AG08396 (cell line): ENCODE measurements around the gene FOLR2.

Experiments used
- DNase-seq: peaks from one replicate; pipeline ENCODE4 v3.0.0; 2012; ENCODE audit warnings: low spot score, mixed read lengths

FOLR2 gene

DNA sequence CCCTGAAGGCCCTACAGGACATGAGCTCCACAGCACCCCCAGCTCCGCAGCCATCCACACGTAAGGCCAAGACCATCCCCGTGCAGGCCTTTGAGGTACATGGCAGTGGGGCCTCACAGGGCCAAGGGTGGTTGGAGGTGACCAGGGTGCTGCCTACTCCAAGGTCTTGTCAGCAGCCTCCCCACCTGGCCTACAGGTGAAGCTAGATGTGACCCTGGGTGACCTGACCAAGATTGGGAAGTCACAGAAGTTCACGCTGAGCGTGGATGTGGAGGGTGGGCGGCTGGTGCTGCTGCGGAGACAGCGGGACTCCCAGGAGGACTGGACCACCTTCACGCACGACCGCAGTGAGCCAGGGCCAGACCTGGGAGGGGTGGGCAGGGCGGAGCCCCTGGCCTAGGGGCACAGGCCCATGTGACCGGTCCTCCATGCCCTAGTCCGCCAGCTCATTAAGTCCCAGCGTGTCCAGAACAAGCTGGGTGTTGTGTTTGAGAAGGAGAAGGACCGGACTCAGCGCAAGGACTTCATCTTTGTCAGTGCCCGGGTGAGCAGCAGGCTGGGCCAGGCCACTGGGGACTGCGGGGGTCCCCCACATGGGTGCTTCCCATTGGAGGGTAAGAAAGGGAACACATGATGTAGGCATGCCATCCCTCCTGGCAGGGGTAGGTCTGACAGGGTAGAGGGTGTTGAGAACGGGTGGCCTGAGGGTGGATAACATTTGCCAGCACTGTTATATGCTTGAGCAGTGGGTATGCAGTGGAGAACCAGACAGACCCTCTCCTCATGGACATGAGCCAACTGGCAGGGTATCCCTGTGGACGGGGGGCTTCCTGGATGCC, 13.6 kb downstream of the FOLR2 start:
- DNase-seq, result no peak

DNA sequence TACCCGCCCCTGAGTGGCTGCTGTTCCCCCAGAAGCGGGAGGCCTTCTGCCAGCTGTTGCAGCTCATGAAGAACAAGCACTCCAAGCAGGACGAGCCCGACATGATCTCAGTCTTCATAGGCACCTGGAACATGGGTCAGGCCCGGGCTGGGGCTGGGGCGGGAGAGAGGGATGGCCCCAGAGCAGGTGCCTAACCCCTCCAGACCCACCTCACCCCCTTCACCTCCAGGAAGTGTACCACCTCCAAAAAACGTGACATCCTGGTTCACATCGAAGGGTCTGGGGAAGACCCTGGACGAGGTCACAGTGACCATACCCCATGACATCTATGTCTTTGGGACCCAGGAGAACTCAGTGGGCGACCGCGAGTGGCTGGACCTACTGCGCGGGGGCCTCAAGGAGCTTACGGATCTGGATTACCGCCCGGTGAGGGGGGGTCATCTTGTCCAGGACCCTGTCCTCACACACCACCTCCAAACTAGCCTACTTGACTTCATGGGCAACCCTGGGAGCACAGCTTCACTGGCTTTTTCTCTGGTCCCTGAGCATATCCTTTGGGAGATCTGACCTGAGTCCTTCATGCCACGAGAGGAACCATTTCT, 14.3 kb downstream of the FOLR2 start:
- no peak for DNase-seq

DNA sequence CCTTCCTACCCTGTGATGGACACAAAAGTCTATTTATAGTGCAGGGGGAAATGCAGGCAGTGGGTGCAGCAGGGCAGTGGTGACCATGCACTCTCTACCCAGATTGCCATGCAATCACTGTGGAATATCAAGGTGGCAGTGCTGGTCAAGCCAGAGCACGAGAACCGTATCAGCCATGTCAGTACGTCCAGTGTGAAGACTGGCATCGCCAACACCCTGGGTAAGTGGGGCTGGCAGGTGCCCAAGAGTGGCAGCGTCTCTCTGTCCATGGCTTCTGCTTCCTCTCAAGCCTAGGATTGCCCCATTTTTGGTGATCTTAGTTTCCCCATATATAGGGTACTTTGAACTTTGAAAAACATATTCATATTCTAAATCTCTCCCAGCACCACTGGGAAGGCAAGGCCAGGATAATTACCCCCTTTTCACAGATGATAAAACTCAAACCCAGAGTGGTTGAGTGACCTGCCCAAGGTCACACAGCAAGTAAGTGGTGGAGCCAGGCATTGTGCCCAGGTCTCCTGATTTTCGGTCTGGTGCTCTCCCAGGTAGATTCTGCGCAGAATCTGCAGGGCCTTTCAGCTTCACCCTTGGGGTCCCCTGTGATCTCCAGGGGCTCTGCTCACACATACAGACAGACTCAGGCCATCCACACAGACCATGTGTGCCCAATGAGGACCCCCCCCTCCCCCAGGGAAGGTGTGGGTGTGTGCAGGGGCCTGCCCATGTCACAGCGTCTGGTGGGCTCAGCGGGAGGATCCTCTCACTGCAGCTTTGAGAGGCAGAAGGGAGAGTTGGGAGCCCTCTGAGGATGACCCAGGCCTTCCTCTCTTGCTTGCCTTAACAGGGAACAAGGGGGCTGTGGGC, 15.0 kb downstream of the FOLR2 start:
- peak; percentile 3 for DNase-seq

DNA sequence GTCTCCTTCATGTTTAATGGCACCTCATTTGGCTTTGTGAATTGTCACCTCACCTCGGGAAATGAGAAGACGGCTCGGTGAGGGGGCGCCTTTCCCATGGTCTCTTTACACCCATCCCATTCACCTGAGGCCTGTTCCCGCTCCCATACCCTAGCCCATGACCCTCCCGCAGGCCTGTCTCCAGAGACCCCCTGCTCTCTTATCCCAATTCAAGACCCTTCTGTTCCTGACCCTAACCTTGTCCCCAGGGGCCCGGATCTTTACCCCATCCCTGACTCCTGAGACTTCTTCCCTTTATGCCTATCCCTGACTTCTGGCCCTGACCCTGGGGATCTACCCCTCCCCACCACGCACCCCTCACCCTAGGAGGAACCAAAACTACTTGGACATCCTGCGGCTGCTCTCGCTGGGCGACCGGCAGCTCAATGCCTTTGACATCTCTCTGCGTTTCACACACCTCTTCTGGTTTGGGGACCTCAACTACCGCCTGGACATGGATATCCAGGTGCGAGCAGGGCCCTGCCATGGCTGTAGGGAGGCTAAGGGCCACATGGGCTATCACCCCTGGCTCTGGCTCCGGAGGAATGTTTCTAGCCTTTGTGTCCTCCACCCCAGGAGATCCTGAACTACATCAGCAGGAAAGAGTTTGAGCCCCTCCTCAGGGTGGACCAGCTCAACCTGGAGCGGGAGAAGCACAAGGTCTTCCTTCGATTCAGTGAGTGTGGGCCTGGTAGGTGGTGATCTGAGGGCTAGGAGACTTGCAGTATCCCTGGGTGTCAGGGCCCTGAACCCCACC, 15.9 kb downstream of the FOLR2 start:
- DNase-seq, result no peak

DNA sequence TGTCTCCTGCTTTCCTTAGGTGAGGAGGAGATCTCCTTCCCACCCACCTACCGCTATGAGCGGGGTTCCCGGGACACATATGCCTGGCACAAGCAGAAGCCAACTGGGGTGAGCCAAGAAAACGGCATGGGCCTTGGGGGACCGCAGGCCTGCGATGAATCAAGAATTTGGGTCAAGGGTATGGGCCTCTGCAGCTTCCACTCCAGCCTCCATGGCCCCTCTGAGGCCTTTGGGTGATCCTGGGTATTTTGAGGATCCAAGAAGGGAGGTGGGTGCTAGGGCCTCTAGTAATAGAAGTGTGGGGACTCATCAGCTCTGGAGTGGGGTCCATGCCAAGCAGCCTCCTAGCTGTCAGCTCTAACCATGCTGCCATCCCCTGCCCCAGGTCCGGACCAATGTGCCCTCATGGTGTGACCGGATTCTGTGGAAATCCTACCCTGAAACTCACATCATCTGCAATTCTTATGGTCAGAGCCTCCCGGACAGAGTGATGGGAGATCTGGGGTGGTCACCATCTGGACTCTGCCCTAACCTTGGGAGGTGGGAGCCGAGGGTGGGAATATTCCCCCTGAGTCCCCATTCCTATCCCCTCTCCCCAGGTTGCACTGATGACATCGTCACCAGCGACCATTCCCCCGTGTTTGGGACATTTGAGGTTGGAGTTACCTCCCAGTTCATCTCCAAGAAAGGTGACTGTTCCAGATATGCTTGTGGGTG, 16.6 kb downstream of the FOLR2 start:
- DNase-seq, result no peak

DNA sequence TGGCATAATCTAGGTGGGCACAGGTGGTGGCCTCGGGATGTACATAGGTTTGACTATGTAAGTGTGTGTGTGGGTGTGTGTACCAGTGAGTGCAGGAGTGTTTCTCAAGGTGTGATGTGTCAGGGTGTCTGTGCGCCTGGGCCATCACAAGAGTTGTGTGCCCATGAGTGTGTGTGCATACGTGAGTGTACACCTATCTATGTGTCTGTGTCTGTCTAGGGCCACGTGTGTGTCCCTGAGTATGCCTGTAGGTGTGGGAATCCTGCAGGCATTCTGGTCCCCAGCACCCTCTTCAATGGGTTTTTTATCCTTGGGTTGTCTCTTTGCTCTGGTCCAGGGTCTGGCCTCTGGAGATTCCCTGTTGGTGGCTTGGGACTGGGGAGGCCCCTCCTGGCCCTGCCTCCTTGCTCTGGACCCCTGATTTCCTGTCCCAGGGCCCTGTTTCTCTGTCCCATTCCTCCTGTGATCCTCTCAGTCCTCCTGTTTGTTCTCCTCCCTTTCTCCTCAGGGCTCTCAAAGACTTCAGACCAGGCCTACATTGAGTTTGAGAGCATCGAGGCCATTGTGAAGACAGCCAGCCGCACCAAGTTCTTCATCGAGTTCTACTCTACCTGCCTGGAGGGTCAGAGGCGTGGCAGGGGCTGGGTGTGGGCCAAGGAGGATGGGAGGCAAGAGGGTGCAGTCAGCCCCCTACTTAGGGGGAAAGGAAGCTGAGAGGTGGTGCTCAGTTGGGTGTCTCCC, 17.3 kb downstream of the FOLR2 start:
- DNase-seq, result no peak

DNA sequence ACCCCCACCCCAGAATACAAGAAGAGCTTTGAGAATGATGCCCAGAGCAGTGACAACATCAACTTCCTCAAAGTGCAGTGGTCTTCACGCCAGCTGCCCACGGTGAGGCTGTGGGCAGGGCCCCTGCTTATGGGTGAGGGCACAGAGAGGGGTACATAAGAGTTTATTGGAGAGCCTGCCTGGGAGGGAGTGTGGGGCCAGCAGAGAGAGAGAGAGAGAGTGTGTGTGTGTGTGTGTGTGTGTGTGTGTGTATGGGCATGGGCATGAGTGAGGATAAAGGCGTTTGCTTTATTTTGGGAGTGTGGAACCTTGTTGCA, 17.9 kb downstream of the FOLR2 start:
- DNase-seq, result peak; percentile 5

DNA sequence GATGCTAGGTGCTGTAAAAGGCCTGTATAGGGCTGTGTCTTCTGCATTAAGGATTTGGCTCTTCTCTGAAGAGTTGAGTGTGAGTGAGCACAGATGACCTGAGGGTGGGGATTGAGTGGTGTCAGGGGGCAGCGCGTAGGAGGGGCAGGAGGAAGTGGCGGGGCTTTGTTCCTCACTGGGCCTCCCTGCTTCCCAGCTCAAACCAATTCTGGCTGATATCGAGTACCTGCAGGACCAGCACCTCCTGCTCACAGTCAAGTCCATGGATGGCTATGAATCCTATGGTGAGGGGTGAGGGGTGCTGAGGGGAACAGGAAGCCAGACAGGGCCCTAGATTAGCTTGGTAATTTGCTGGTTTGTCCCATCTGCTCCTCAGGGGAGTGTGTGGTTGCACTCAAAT, 18.3 kb downstream of the FOLR2 start:
- no peak for DNase-seq

DNA sequence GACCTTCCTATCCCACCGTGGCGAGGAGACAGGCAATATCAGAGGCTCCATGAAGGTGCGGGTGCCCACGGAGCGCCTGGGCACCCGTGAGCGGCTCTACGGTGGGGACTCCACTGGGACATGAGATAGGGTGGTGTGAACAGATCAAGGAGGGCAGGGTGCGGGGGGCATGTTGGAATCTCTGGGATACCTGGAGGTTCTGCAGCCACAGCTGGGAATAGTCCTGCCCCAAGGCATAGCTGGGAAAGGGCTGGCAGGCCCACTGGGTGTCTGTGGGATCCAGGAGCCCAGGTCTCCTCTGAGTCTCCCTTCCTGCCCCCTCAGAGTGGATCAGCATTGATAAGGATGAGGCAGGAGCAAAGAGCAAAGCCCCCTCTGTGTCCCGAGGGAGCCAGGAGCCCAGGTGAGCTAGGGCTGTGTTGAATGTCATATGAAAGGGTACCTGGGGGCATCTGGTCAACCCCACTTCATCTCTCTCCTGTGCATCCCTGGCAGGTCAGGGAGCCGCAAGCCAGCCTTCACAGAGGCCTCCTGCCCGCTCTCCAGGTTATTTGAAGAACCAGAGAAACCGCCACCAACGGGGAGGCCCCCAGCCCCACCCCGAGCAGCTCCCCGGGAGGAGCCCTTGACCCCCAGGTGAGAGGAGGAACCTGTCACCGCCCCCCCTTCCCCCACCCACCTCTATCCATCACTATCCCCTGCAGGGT, 18.9 kb downstream of the FOLR2 start:
- DNase-seq, result peak; percentile 8

DNA sequence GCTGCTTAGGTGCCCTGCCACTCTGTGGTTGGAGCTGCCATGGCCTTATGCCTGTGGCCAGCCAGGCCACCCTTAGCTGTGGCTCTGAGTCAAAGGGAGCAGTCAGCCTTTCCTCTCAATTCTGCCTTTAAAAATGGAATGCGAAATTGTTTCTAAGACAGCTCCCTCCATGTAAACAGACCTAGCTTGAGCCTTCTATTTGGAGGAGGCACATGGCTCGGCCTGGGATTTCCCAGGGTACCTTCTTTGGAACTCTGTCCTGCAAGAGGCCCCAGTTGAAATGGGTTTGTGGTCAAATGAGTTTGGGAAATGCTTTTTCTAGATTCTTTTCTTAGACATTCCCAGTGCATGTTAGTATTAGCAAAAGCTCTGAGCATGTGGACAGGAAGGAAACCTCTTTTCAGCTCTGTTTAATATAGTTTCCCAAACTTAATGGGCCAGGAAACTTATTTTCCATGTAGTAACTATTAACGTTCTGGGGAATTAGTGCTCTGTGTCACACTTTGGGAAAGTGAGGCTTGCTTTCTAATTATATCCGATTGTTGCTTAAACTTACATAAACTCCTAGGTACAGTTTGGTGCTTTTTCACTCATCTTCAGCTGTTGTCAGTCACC, 19.6 kb downstream of the FOLR2 start:
- peak; percentile 50 for DNase-seq

DNA sequence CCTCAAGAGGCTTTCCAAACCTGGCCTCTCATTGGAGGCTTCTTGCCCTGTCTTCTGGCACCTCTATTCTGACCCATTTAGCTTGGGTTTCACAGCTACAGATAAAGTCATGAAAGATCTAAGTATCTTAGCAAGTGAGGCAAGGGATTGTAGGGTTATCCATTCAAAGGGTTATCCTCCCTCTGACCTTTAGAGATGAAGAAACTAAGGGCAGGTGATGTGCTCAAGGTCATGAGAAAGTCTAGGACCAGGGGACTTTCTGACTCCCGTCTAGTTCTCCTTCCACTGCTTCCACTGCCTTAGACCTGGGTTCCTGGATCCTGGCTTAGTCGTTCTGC, 20.1 kb downstream of the FOLR2 start:
- DNase-seq, result peak; percentile 5

DNA sequence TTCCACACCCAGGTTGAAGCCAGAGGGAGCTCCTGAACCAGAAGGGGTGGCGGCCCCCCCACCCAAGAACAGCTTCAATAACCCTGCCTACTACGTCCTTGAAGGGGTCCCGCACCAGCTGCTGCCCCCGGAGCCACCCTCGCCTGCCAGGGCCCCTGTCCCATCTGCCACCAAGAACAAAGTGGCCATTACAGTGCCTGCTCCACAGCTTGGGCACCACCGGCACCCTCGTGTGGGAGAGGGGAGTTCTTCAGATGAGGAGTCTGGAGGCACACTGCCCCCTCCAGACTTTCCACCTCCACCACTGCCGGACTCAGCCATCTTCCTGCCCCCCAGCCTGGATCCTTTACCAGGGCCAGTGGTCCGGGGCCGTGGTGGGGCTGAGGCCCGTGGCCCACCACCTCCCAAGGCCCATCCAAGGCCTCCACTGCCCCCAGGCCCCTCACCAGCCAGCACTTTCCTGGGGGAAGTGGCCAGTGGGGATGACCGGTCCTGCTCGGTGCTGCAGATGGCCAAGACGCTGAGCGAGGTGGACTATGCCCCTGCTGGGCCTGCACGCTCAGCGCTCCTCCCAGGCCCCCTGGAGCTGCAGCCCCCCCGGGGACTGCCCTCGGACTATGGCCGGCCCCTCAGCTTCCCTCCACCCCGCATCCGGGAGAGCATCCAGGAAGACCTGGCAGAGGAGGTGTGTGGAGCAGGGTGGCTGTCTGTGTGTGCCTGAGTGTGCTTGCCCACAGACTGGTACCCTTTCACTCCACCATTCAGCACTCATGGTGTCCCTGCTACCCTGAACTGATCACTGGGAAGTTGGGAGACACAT, 20.7 kb downstream of the FOLR2 start:
- DNase-seq, result peak; percentile 3

DNA sequence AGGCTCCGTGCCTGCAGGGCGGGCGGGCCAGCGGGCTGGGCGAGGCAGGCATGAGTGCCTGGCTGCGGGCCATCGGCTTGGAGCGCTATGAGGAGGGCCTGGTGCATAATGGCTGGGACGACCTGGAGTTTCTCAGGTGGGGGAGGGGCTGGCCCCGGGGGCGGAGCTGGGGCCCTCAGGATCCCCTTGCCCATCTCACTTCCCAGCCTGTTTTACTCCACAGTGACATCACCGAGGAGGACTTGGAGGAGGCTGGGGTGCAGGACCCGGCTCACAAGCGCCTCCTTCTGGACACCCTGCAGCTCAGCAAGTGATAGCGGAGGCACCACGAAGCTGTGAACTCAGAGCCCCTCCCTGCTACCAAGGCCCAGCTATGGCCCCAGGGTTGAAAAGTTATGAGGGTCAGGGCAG, 21.5 kb downstream of the FOLR2 start:
- peak; percentile 91 for DNase-seq

DNA sequence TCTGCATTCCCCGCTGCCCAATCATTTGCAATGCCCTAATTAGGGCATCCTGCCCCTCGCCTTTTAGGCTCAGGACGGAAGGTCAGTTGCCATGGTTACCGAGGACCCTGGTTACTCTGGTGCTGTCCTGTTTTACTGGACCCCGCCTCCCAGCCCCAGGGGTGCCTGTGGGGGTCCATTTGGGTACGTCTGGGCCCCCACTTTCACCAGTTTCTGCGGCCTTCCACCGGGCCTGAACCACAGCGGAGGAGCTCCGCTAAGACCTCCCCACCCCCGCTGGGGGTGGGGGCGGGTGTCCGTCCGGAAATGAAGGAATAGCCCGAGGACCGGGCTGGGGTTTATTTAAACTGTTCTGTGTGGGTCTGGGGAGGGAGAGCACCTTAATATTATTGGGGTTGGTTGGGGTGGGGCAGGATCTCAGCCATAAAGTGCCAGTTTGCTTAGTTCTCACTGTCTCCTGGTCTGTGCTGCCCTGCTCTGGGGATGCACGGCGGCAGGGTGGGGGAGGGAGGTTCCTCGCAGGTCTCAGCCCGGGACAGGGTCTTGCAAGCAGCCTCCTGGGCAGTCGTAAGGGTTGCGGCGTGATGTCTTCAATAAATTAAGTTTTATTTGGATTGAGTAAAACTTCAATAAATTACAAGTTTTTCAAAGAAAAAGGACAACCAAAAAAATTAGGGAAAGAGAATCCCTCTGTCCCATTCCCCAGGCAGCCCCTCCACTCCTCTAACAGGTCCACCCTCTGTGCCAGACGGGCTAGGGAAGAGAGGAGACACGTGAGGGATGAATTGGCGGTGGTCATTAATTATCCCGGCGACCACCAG, 22.1 kb downstream of the FOLR2 start:
- DNase-seq, result peak; percentile 15

DNA sequence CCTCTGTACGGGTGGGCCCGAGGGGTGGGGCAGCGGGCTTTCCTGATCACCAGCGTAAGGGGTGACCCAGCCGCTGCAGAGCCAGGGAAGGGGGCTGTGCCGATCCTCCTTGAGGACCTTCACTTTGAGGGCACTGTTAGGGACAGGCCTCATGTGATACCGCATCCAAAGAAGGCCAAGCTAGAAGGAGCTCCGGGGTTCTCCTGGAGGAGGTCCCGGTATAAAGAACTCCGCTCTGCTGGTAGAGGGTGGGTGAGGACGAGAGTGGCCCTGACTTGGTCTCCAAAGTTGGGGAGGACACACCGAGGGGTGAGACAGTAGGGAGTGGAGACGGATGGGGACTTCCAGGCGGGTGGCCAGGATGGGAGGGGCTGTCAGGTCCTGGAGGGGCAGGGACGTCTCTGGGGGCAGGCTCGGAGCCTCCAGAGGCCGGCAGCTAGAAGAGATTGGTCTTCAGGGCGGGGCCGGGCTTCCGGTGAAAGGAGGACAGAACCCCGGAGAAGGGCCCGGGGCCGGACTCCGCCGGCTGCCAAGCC, 22.8 kb downstream of the FOLR2 start:
- DNase-seq, result peak; percentile 80

DNA sequence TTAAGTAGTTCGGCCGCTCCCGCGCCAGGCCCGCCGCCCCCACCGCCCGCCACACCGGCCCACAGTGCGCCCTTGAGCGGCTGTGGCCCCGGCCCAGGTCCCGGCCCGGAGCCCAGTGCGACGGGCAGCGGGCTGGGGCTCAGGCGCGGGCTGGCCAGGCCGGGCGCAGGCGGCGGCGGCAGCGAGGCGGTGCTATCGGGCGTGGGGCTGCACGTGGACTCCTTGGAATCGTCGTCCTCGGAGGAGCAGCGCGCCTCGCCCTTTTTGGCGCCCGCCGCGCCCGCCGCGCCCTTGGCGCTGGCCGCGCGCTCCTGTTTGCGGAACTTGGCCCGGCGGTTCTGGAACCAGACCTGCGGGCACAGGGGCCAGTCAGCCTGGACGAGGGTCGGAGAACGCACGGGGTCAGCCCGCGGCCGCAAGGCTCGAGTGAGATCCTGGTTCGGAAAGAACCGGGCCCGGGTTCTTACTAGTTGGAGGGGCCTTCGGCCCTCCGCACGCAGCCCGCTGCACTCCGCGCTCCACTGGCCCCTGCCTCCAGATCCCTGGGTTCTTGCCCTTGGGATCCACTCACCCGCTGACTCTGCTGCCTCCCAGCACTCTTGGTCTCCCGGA, 23.4 kb downstream of the FOLR2 start:
- DNase-seq, result peak; percentile 81
